Thoracic aorta (tissue), 2 donors: ENCODE results near the gene EXOC4. TPM values are rescaled to one million over a fixed set of nuclear protein-coding genes. Genes with fewer than 3 reads are reported as not detected.

Experiments
- ATAC-seq: fragments of 150-250 bp; one replicate; pipeline ENCODE4 v1.8.0; 2017; ENCODE audit warnings: low read depth; ENCODE audit not compliant: insufficient number of reproducible peaks, low FRiP score
- DNase-seq: peaks from one replicate; pipeline ENCODE4 v3.0.0-alpha.2; 2020; ENCODE audit warnings: low spot score
- H3K27ac ChIP-seq, 2 donors: fragments of 200-600 bp; sonication (generic); 1 replicate in 1 of 2; 2 replicates in 1 of 2; pipeline ENCODE4 v1.5.1; 2016; ENCODE audit warnings: mild to moderate bottlenecking in 2 of 2, moderate library complexity in 2 of 2
- H3K27me3 ChIP-seq: fragments of 200-600 bp; sonication (generic); replicated peaks from 2 replicates; pipeline ENCODE4 v1.6.0; 2016; ENCODE audit warnings: mild to moderate bottlenecking; ENCODE audit not compliant: insufficient read depth
- H3K36me3 ChIP-seq: fragments of 200-600 bp; sonication (generic); one replicate; pipeline ENCODE4 v1.5.1; 2016
- H3K4me1 ChIP-seq, 2 donors: fragments of 200-600 bp; sonication (generic); 1 replicate in 1 of 2; 2 replicates in 1 of 2; pipeline versions ENCODE4 v1.5.1 to v1.6.0; 2016; ENCODE audit warnings: low read depth in 2 of 2, mild to moderate bottlenecking in 1 of 2; ENCODE audit not compliant: control insufficient read depth in 1 of 2
- H3K4me3 ChIP-seq: fragments of 200-600 bp; sonication (generic); 2 replicates; pipeline ENCODE4 v1.5.1; 2016; ENCODE audit warnings: mild to moderate bottlenecking
- H3K9me3 ChIP-seq: fragments of 200-600 bp; sonication (generic); 2 replicates; pipeline ENCODE4 v1.5.1; 2016
- CTCF ChIP-seq: fragments of 200-600 bp; sonication (generic); IDR thresholded peaks from one replicate; pipeline ENCODE4 v1.5.1; 2019; ENCODE audit warnings: antibody characterized with exemption
- total RNA-seq, 2 donors: library from RNA; depleted of rRNA; stranded (reverse); fragments of >200 nt; gene quantifications; one replicate each; pipeline versions ENCODE4 v1.1.0 to v1.2.3, GENCODE V29; 2016

EXOC4 gene
- total RNA-seq, 2 donors from 2014 or later: 65.3 to 72.8 TPM

GRCh38 chr7:134068670-134069069 is 815.8 kb downstream of the EXOC4 start:
- Histone ChIP-seq H3K36me3 (no peaks in the 10 kb centered on the region), H3K4me3 (no peak overlapping the region)

GRCh38 chr7:134069187-134069586 is 816.3 kb downstream of the EXOC4 start:
- DNase-seq: no peak
- H3K36me3 ChIP-seq: no peaks in the 10 kb centered on the region
- TF ChIP-seq CTCF: no peak
- H3K27me3 ChIP-seq: no peaks in the 10 kb centered on the region
- H3K4me3 ChIP-seq: no peak overlapping the region
- no peak for ATAC-seq
- H3K4me1 ChIP-seq: no peaks in the 10 kb centered on the region
- H3K27ac ChIP-seq: no peak overlapping the region
- no peaks in the 10 kb centered on the region for H3K9me3 ChIP-seq

More at GRCh38 chr7:134068670-134069069, 815.8 kb downstream of the EXOC4 start:
- DNase-seq: no peak
- no peak overlapping the region for H3K27ac ChIP-seq
- TF ChIP-seq CTCF: no peak
- no peaks in the 10 kb centered on the region for H3K4me1 ChIP-seq
- no peak for ATAC-seq
- no peaks in the 10 kb centered on the region for H3K9me3 ChIP-seq
- H3K27me3 ChIP-seq: no peaks in the 10 kb centered on the region

- Histone ChIP-seq H3K4me3 (no peak overlapping the region), H3K27me3 (no peaks in the 10 kb centered on the region), H3K9me3 (no peaks in the 10 kb centered on the region), H3K27ac (no peak overlapping the region), H3K4me1 (no peaks in the 10 kb centered on the region), H3K36me3 (no peaks in the 10 kb centered on the region)
- no peak for ATAC-seq
- TF ChIP-seq CTCF: no peak
- DNase-seq: no peak
Measured at GRCh38 chr7:134070673-134071072, 817.8 kb downstream of the EXOC4 start.

- H3K4me1 ChIP-seq: no peaks in the 10 kb centered on the region
- no peaks in the 10 kb centered on the region for H3K36me3 ChIP-seq
- no peak overlapping the region for H3K4me3 ChIP-seq
- TF ChIP-seq CTCF: no peak
- no peak for DNase-seq
- no peak for ATAC-seq
- no peaks in the 10 kb centered on the region for H3K9me3 ChIP-seq
- no peak overlapping the region for H3K27ac ChIP-seq
- H3K27me3 ChIP-seq: no peaks in the 10 kb centered on the region
Measured at GRCh38 chr7:134071355-134072331, 818.8 kb downstream of the EXOC4 start.

GRCh38 chr7:134073276-134073675 is 820.4 kb downstream of the EXOC4 start:
- H3K27me3 ChIP-seq: no peaks in the 10 kb centered on the region
- H3K4me3 ChIP-seq: no peak overlapping the region
- H3K36me3 ChIP-seq: no peaks in the 10 kb centered on the region
- no peak for ATAC-seq
- DNase-seq: no peak
- no peak overlapping the region for H3K27ac ChIP-seq
- H3K4me1 ChIP-seq: no peaks in the 10 kb centered on the region
- no peak for TF ChIP-seq CTCF
- H3K9me3 ChIP-seq: no peaks in the 10 kb centered on the region
